ENCODE results near the gene AP1S2.

AP1S2 gene

GRCh38 chrX:15829217-15829616 lies 25.4 kb downstream of the AP1S2 start:
- H3K27me3 ChIP-seq (ENCODE audit: insufficient read depth, low read length, poor library complexity), result no peaks in the 10 kb centered on the region
- no peak overlapping the region for H3K23ac ChIP-seq (ENCODE audit: low read length)
- no peak overlapping the region for H2BK120ac ChIP-seq (ENCODE audit: low read depth, low read length)
- no peaks in the 10 kb centered on the region for H3K79me2 ChIP-seq (ENCODE audit: control insufficient read depth, insufficient read depth, low read length)
- no peak overlapping the region for H3K4me3 ChIP-seq (ENCODE audit: low read length)
- no peak for DNase-seq
- no peak overlapping the region for H4K8ac ChIP-seq (ENCODE audit: low read depth, low read length)
- no peak overlapping the region for H3K56ac ChIP-seq (ENCODE audit: low read length)
- no peak overlapping the region for H2BK5ac ChIP-seq (ENCODE audit: low read length)
- H3K36me3 ChIP-seq (ENCODE audit: control insufficient read depth, insufficient read depth, low read length), result no peaks in the 10 kb centered on the region
- no peak overlapping the region for H3K4me2 ChIP-seq (ENCODE audit: low read length)
- H2AK5ac ChIP-seq (ENCODE audit: low read length), result no peak overlapping the region
- H4K5ac ChIP-seq (ENCODE audit: low read length), result no peak overlapping the region
- no peak overlapping the region for H3K18ac ChIP-seq (ENCODE audit: low read length)
- no peak overlapping the region for H3K9ac ChIP-seq (ENCODE audit: low read length)
- H3K79me1 ChIP-seq (ENCODE audit: low read length), result no peaks in the 10 kb centered on the region
- H3K4me1 ChIP-seq (ENCODE audit: control insufficient read depth, low read depth, low read length), result no peaks in the 10 kb centered on the region
- H3K4ac ChIP-seq (ENCODE audit: low read depth, low read length), result no peak overlapping the region
- no CpG with 5 or more reads among the region's 1 CpG for WGBS (ENCODE audit: extremely low coverage, insufficient coverage, low lambda C conversion rate)
- H2BK15ac ChIP-seq (replicated peaks; ENCODE audit: low read depth), result no peak overlapping the region
- no peak overlapping the region for H3K27ac ChIP-seq (ENCODE audit: low read depth, low read length)

GRCh38 chrX:15825936-15826335 lies 28.7 kb downstream of the AP1S2 start:
- no peak overlapping the region for H3K4me3 ChIP-seq (ENCODE audit: low read length)
- H2AK5ac ChIP-seq (ENCODE audit: low read length), result no peak overlapping the region
- no CpG with 5 or more reads among the region's 5 CpGs for WGBS (ENCODE audit: extremely low coverage, insufficient coverage, low lambda C conversion rate)
- H4K8ac ChIP-seq (ENCODE audit: low read depth, low read length), result no peak overlapping the region
- no peaks in the 10 kb centered on the region for H3K4me1 ChIP-seq (ENCODE audit: control insufficient read depth, low read depth, low read length)
- H2BK120ac ChIP-seq (ENCODE audit: low read depth, low read length), result no peak overlapping the region
- H2BK15ac ChIP-seq (replicated peaks; ENCODE audit: low read depth), result no peak overlapping the region
- H2BK5ac ChIP-seq (ENCODE audit: low read length), result no peak overlapping the region
- no peak for DNase-seq
- no peak overlapping the region for H3K27ac ChIP-seq (ENCODE audit: low read depth, low read length)
- no peak overlapping the region for H3K9ac ChIP-seq (ENCODE audit: low read length)
- no peaks in the 10 kb centered on the region for H3K79me1 ChIP-seq (ENCODE audit: low read length)
- H4K5ac ChIP-seq (ENCODE audit: low read length), result no peak overlapping the region
- H3K79me2 ChIP-seq (ENCODE audit: control insufficient read depth, insufficient read depth, low read length), result no peaks in the 10 kb centered on the region
- no peak overlapping the region for H3K4ac ChIP-seq (ENCODE audit: low read depth, low read length)
- no peaks in the 10 kb centered on the region for H3K36me3 ChIP-seq (ENCODE audit: control insufficient read depth, insufficient read depth, low read length)
- H3K27me3 ChIP-seq (ENCODE audit: insufficient read depth, low read length, poor library complexity), result no peaks in the 10 kb centered on the region
- H3K56ac ChIP-seq (ENCODE audit: low read length), result no peak overlapping the region
- H3K4me2 ChIP-seq (ENCODE audit: low read length), result no peak overlapping the region
- no peak overlapping the region for H3K18ac ChIP-seq (ENCODE audit: low read length)
- H3K23ac ChIP-seq (ENCODE audit: low read length), result no peak overlapping the region

GRCh38 chrX:15822922-15823321 lies 31.7 kb downstream of the AP1S2 start:
- Histone ChIP-seq H3K18ac (ENCODE audit: low read length) (no peak overlapping the region), H4K5ac (ENCODE audit: low read length) (no peak overlapping the region), H3K79me1 (ENCODE audit: low read length) (no peaks in the 10 kb centered on the region), H3K56ac (ENCODE audit: low read length) (no peak overlapping the region), H3K23ac (ENCODE audit: low read length) (no peak overlapping the region), H3K4ac (ENCODE audit: low read depth, low read length) (no peak overlapping the region), H2BK5ac (ENCODE audit: low read length) (no peak overlapping the region), H3K4me3 (ENCODE audit: low read length) (no peak overlapping the region), H3K4me1 (ENCODE audit: control insufficient read depth, low read depth, low read length) (no peaks in the 10 kb centered on the region), H3K36me3 (ENCODE audit: control insufficient read depth, insufficient read depth, low read length) (no peaks in the 10 kb centered on the region), H4K8ac (ENCODE audit: low read depth, low read length) (no peak overlapping the region), H3K27ac (ENCODE audit: low read depth, low read length) (no peak overlapping the region), H3K79me2 (ENCODE audit: control insufficient read depth, insufficient read depth, low read length) (no peaks in the 10 kb centered on the region), H3K27me3 (ENCODE audit: insufficient read depth, low read length, poor library complexity) (no peaks in the 10 kb centered on the region), H3K4me2 (ENCODE audit: low read length) (no peak overlapping the region), H2AK5ac (ENCODE audit: low read length) (no peak overlapping the region), H3K9ac (ENCODE audit: low read length) (no peak overlapping the region), H2BK120ac (ENCODE audit: low read depth, low read length) (no peak overlapping the region), H2BK15ac (replicated peaks; ENCODE audit: low read depth) (no peak overlapping the region)
- no peak for DNase-seq
- WGBS (ENCODE audit: extremely low coverage, insufficient coverage, low lambda C conversion rate), result no CpG with 5 or more reads among the region's 23 CpGs

GRCh38 chrX:15820106-15821073 lies 34.2 kb downstream of the AP1S2 start:
- H3K27me3 ChIP-seq (ENCODE audit: insufficient read depth, low read length, poor library complexity), result no peaks in the 10 kb centered on the region
- no peaks in the 10 kb centered on the region for H3K79me2 ChIP-seq (ENCODE audit: control insufficient read depth, insufficient read depth, low read length)
- no peak overlapping the region for H4K8ac ChIP-seq (ENCODE audit: low read depth, low read length)
- no peak overlapping the region for H3K23ac ChIP-seq (ENCODE audit: low read length)
- H3K4ac ChIP-seq (ENCODE audit: low read depth, low read length), result no peak overlapping the region
- no peak overlapping the region for H2AK5ac ChIP-seq (ENCODE audit: low read length)
- H3K27ac ChIP-seq (ENCODE audit: low read depth, low read length), result no peak overlapping the region
- no peak overlapping the region for H3K18ac ChIP-seq (ENCODE audit: low read length)
- no peaks in the 10 kb centered on the region for H3K36me3 ChIP-seq (ENCODE audit: control insufficient read depth, insufficient read depth, low read length)
- no peak overlapping the region for H3K56ac ChIP-seq (ENCODE audit: low read length)
- no peak overlapping the region for H3K9ac ChIP-seq (ENCODE audit: low read length)
- DNase-seq, result no peak
- no peaks in the 10 kb centered on the region for H3K79me1 ChIP-seq (ENCODE audit: low read length)
- no peak overlapping the region for H2BK120ac ChIP-seq (ENCODE audit: low read depth, low read length)
- no peak overlapping the region for H2BK5ac ChIP-seq (ENCODE audit: low read length)
- no peak overlapping the region for H3K4me3 ChIP-seq (ENCODE audit: low read length)
- no peak overlapping the region for H2BK15ac ChIP-seq (replicated peaks; ENCODE audit: low read depth)
- H4K5ac ChIP-seq (ENCODE audit: low read length), result no peak overlapping the region
- WGBS (ENCODE audit: extremely low coverage, insufficient coverage, low lambda C conversion rate), result no CpG with 5 or more reads among the region's 14 CpGs
- no peak overlapping the region for H3K4me2 ChIP-seq (ENCODE audit: low read length)
- no peaks in the 10 kb centered on the region for H3K4me1 ChIP-seq (ENCODE audit: control insufficient read depth, low read depth, low read length)

GRCh38 chrX:15816886-15817285 lies 37.7 kb downstream of the AP1S2 start:
- peak; percentile 72 for DNase-seq
- Histone ChIP-seq H3K18ac (ENCODE audit: low read length) (peak overlapping the region; percentile 56), H3K4me3 (ENCODE audit: low read length) (no peak overlapping the region), H3K4me2 (ENCODE audit: low read length) (no peak overlapping the region), H3K9ac (ENCODE audit: low read length) (no peak overlapping the region), H2BK15ac (replicated peaks; ENCODE audit: low read depth) (no peak overlapping the region), H3K4me1 (ENCODE audit: control insufficient read depth, low read depth, low read length) (no peaks in the 10 kb centered on the region), H3K27me3 (ENCODE audit: insufficient read depth, low read length, poor library complexity) (no peaks in the 10 kb centered on the region), H3K27ac (ENCODE audit: low read depth, low read length) (peak overlapping the region; percentile 48), H3K79me2 (ENCODE audit: control insufficient read depth, insufficient read depth, low read length) (no peaks in the 10 kb centered on the region), H2AK5ac (ENCODE audit: low read length) (no peak overlapping the region), H3K79me1 (ENCODE audit: low read length) (no peaks in the 10 kb centered on the region), H3K4ac (ENCODE audit: low read depth, low read length) (no peak overlapping the region), H4K5ac (ENCODE audit: low read length) (no peak overlapping the region), H3K36me3 (ENCODE audit: control insufficient read depth, insufficient read depth, low read length) (no peaks in the 10 kb centered on the region), H2BK120ac (ENCODE audit: low read depth, low read length) (no peak overlapping the region), H3K23ac (ENCODE audit: low read length) (no peak overlapping the region), H3K56ac (ENCODE audit: low read length) (peak overlapping the region; percentile 56), H4K8ac (ENCODE audit: low read depth, low read length) (no peak overlapping the region), H2BK5ac (ENCODE audit: low read length) (no peak overlapping the region)
- no CpG with 5 or more reads among the region's 4 CpGs for WGBS (ENCODE audit: extremely low coverage, insufficient coverage, low lambda C conversion rate)
